Esophagus (tissue), 2 donors: ENCODE results near the gene HIPK4. TPM values are rescaled to one million over a fixed set of nuclear protein-coding genes. Genes with fewer than 3 reads are reported as not detected.

Source experiments
- H3K27ac ChIP-seq, 2 donors: one replicate each; pipeline ENCODE4 v1.5.1; 2013; ENCODE audit warnings: low read depth in 2 of 2, mild to moderate bottlenecking in 2 of 2, inconsistent platforms in 1 of 2, low read length in 1 of 2, moderate library complexity in 1 of 2
- H3K27me3 ChIP-seq, 2 donors: one replicate each; pipeline ENCODE4 v1.6.1; 2013; ENCODE audit warnings: low read length in 2 of 2, control low read depth in 1 of 2, mild to moderate bottlenecking in 1 of 2; ENCODE audit not compliant: insufficient read depth in 2 of 2, control insufficient read depth in 1 of 2
- H3K36me3 ChIP-seq, 2 donors: one replicate each; pipeline ENCODE4 v1.6.1; 2013; ENCODE audit warnings: low read length in 1 of 2; ENCODE audit not compliant: control insufficient read depth in 2 of 2, insufficient read depth in 2 of 2
- H3K4me1 ChIP-seq, 2 donors: one replicate each; pipeline ENCODE4 v1.6.1; 2013; ENCODE audit warnings: low read length in 1 of 2; ENCODE audit not compliant: control insufficient read depth in 2 of 2, insufficient read depth in 2 of 2
- H3K4me3 ChIP-seq, 2 donors: one replicate each; pipeline ENCODE4 v1.5.1; 2013; ENCODE audit warnings: low read length in 2 of 2, mild to moderate bottlenecking in 2 of 2, low read depth in 1 of 2, moderate library complexity in 1 of 2
- H3K9me3 ChIP-seq, 2 donors: one replicate each; pipeline ENCODE4 v1.6.1; 2013; ENCODE audit warnings: mild to moderate bottlenecking in 2 of 2, low read depth in 1 of 2, low read length in 1 of 2, moderate library complexity in 1 of 2; ENCODE audit not compliant: control insufficient read depth in 2 of 2, insufficient read depth in 1 of 2
- WGBS, 2 donors: extraction: QIAGEN DNeasy Blood & Tissue Kit; methylation state at CpG; one replicate each; pipeline ENCODE4 v1.1.7; 2013; 5-methylcytosine and 5-hydroxymethylcytosine counted together
- polyA plus RNA-seq, 2 donors: library from polyadenylated mRNA; stranded (reverse); fragments of 200-250 nt; gene quantifications; one replicate each; pipeline ENCODE4 v1.2.3, GENCODE V29; 2013
- donor health status: healthy with polysubstance abuse.
- donor health status: Bipolar disorder and iron deficiency.

The HIPK4 gene
- polyA plus RNA-seq, 2 donors = 0.04 to 0.08 TPM

DNA sequence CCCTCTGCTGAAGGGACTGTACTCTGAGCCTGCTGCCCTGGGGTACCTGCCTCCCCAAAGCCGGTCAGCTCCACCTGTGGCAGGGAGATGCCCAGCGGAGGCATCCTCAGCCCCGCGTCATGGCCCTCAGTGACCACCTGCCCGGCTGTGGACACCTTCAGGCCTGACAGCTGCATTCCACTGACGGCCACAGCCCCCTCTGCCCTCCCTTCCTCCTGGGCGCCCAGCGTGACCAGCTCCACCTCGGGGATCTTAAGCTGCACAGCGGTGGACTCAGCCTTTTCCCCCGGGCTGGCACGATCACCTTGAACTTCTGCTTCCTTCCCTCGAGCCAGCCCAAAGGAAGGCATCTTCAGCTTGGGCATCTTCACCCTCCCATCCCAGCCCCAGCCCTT lies 4.8 kb upstream of the HIPK4 start:
- H3K36me3 ChIP-seq = no peaks in the 10 kb centered on the region
- H3K27ac ChIP-seq = no peak overlapping the region
- H3K4me1 ChIP-seq = peaks cover 9 to 17% of the 10 kb centered on the region in 2 donors
- no peaks in the 10 kb centered on the region for H3K9me3 ChIP-seq
- H3K27me3 ChIP-seq = no peaks in the 10 kb centered on the region
- WGBS, 2 donors = 74% methylated on average over 13 of the region's 13 CpGs
- no peak overlapping the region for H3K4me3 ChIP-seq

GRCh38 chr19:40393894-40394815 lies 4.2 kb upstream of the HIPK4 start:
- Histone ChIP-seq H3K4me1 (peaks cover 9 to 17% of the 10 kb centered on the region in 2 donors), H3K27ac (no peak overlapping the region), H3K36me3 (no peaks in the 10 kb centered on the region), H3K27me3 (no peaks in the 10 kb centered on the region), H3K9me3 (no peaks in the 10 kb centered on the region), H3K4me3 (no peak overlapping the region)
- WGBS, 2 donors = 89 to 91% methylated on average over 41 of the region's 41 CpGs

DNA sequence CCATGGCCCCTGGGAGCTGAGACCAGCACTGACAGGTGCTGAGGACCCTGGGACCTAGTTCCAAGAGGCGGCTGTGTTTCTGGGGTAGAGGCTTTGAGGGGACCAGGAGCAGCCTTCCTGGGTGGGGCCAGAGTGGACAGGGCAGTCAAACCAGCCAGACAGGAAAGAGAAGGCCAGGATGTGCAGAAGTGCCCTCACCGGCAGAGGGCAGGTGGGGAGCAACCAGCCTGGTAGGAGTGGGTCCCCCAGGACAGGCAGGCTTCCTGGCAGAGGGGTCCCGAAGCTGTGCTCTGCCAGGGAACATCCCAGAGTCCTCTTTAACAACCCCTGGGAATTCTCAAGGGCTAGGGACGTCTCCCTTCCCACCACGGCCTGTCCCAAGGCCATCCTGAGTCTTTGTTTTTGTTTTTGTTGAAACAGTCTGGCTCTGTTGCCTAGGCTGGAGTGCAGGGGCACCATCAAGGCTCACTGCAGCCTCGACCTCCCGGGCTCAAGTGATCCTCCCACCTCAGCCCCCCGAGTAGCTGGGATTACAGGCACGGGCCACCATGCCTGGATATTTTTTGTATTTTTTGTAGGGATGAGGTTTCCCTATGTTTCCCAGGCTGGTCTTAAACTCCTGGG lies 3.0 kb upstream of the HIPK4 start:
- H3K36me3 ChIP-seq = no peaks in the 10 kb centered on the region
- peak overlapping the region in 1 of 2 donors; percentile 27 for H3K27ac ChIP-seq
- no peak overlapping the region for H3K4me3 ChIP-seq
- 44 to 46% methylated on average over 9 of the region's 9 CpGs for WGBS, 2 donors
- H3K27me3 ChIP-seq = no peaks in the 10 kb centered on the region
- peaks cover 5 to 15% of the 10 kb centered on the region in 2 donors for H3K4me1 ChIP-seq
- H3K9me3 ChIP-seq = no peaks in the 10 kb centered on the region

DNA sequence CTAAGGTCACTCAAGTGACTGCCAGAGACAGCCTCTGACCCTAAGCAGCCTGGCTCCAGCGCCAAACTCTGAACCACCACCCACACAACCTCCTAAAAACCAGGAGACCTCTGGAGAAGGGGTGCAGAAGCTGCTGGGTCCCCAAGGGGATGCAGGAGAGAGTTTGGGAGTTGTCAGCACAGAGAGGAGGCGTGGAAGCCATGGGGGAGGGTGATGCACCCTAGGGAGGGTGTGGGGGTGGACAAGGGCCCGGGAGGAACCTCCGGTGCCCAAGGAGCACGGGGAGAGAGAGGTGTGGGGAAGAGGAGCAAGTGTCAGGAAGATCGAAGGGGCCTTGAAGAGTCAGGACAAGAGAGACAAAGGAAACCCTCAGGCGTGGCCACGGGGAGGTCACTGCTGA lies 2.1 kb upstream of the HIPK4 start:
- H3K4me1 ChIP-seq = peaks cover 5 to 15% of the 10 kb centered on the region in 2 donors
- H3K27me3 ChIP-seq = no peaks in the 10 kb centered on the region
- H3K36me3 ChIP-seq = no peaks in the 10 kb centered on the region
- no peak overlapping the region for H3K27ac ChIP-seq
- no peaks in the 10 kb centered on the region for H3K9me3 ChIP-seq
- 66 to 68% methylated on average over 8 of the region's 8 CpGs for WGBS, 2 donors
- H3K4me3 ChIP-seq = no peak overlapping the region

GRCh38 chr19:40389404-40390083 lies 437 bp downstream of the HIPK4 start:
- Histone ChIP-seq H3K27me3 (no peaks in the 10 kb centered on the region), H3K27ac (no peak overlapping the region), H3K9me3 (no peaks in the 10 kb centered on the region), H3K36me3 (no peaks in the 10 kb centered on the region), H3K4me1 (peaks cover 5 to 15% of the 10 kb centered on the region in 2 donors), H3K4me3 (no peak overlapping the region)
- 95 to 96% methylated on average over 33 of the region's 33 CpGs for WGBS, 2 donors

DNA sequence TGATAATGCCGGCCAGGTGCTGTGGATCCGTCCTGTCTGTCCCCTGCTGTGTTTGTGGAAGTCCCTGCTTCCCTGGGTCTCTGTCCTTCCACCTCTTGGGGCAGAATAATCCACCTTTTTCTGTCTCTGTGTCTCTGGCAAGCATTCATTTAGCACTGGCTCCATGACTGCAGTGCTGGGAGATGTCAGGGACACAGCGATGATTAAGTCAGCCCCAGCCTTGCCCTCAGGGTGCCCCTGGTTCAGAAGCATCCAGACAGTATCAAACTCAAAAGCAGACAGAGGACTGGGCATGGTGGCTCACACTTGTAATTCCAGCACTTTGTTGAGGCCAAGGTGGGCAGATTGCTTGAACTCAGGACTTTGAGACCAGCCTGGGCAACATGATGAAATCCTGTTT lies 1.5 kb downstream of the HIPK4 start:
- 70 to 74% methylated on average over 3 of the region's 3 CpGs for WGBS, 2 donors

DNA sequence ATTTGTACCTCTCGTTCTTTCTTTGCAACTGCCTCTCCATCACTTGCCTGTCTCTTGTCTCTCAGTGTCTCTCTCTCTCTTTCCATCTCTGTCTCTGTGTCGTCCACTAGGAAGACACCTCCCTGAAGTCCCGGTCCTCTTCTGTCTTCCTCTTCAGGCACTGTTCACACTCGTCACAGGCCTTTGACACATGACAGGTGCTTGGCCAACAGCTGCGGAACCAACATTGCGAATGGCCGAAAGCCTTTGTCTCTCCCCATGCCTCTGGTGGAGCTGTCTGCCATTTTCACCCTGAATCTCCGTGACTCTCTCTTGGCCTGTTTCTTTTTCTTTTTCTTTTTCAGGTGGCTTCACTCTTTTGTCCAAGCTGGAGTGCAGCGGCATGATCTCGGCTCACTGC lies 2.8 kb downstream of the HIPK4 start:
- no peak overlapping the region for H3K27ac ChIP-seq
- WGBS, 2 donors = 91 to 94% methylated on average over 10 of the region's 10 CpGs
- no peaks in the 10 kb centered on the region for H3K36me3 ChIP-seq
- H3K9me3 ChIP-seq = no peaks in the 10 kb centered on the region
- peaks cover 0 to 2% of the 10 kb centered on the region in 2 donors for H3K4me1 ChIP-seq
- no peaks in the 10 kb centered on the region for H3K27me3 ChIP-seq
- no peak overlapping the region for H3K4me3 ChIP-seq

More for the DNA sequence above, 1.5 kb downstream of the HIPK4 start:
- Histone ChIP-seq H3K9me3 (no peaks in the 10 kb centered on the region), H3K36me3 (no peaks in the 10 kb centered on the region), H3K27me3 (no peaks in the 10 kb centered on the region), H3K27ac (no peak overlapping the region), H3K4me1 (peaks cover 5 to 15% of the 10 kb centered on the region in 2 donors), H3K4me3 (no peak overlapping the region)

DNA sequence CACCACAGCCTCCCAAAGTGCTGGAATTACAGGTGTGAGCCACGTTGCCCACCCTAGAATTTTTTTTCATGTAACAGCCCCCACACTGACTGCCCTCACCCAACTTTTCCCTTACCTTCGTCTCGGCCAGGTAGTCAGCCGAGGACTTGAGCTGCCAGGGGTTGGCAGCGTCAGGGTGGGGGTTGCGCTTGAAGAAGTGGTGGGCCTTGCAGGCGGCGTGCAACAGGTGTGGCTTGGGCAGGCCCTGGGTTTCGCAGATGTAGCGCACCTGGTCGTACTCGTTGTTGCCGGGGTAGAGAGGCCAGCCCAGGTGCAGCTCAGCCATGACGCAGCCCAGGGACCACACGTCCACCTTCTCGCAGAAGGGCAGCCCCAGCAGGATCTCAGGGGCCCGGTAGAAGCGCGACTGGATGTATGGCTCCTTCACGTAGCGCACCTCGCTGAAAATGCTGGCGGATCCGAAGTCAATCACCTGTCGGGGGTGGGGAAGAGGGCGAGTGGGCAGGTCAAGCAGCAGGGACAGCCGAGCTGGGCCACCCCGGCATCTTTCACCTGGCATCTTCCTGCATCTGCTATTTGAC lies 6.2 kb downstream of the HIPK4 start:
- Histone ChIP-seq H3K36me3 (peaks cover 0 to 10% of the 10 kb centered on the region in 2 donors), H3K27ac (no peak overlapping the region), H3K27me3 (no peaks in the 10 kb centered on the region), H3K9me3 (no peaks in the 10 kb centered on the region), H3K4me3 (no peak overlapping the region), H3K4me1 (no peaks in the 10 kb centered on the region)
- WGBS, 2 donors = 83 to 86% methylated on average over 28 of the region's 28 CpGs

DNA sequence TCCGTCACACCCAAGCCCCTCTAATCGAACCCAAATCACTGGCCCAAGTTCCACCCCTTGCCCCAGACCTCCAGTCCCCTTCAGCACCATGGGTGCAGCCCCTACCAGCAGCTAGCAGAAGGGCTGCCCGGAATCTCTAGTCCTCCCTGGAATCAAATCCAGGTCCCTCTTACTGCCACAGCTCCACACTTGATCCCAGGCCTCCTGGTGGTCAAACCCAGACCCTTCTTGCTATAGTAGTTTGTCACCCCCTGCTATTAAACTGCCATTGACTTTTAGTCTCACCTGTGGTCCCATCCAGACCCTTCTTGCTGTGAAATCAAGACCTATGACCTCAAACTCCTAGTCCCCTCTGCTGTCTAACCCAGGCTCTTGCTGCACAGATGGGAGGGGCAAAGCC lies 8.7 kb downstream of the HIPK4 start:
- Histone ChIP-seq H3K9me3 (no peaks in the 10 kb centered on the region), H3K27me3 (no peaks in the 10 kb centered on the region), H3K27ac (no peak overlapping the region), H3K4me1 (no peaks in the 10 kb centered on the region), H3K36me3 (peaks cover 7 to 23% of the 10 kb centered on the region in 2 donors), H3K4me3 (no peak overlapping the region)
- WGBS, 2 donors = 75 to 85% methylated on average over 3 of the region's 3 CpGs
